B cell (primary cell): ENCODE data around the gene PLK3.

Source experiments
- EZH2 ChIP-seq: IDR thresholded peaks from 2 replicates; pipeline ENCODE4 v1.6.1; 2012; ENCODE audit warnings: borderline replicate concordance, low read depth, mild to moderate bottlenecking, moderate library complexity, low read length; ENCODE audit not compliant: insufficient read depth, poor library complexity, severe bottlenecking
- TF ChIP-seq, protein P1 (sequence below): fragments of 200-600 bp; IDR thresholded peaks from one replicate; pipeline ENCODE4 v1.8.0; 2022; ENCODE audit warnings: antibody characterized with exemption, mild to moderate bottlenecking

GRCh38 chr1:44848456-44849181 lies 48.4 kb downstream of the PLK3 start:
- TF ChIP-seq EZH2: no peak
- TF ChIP-seq, protein P1, sequence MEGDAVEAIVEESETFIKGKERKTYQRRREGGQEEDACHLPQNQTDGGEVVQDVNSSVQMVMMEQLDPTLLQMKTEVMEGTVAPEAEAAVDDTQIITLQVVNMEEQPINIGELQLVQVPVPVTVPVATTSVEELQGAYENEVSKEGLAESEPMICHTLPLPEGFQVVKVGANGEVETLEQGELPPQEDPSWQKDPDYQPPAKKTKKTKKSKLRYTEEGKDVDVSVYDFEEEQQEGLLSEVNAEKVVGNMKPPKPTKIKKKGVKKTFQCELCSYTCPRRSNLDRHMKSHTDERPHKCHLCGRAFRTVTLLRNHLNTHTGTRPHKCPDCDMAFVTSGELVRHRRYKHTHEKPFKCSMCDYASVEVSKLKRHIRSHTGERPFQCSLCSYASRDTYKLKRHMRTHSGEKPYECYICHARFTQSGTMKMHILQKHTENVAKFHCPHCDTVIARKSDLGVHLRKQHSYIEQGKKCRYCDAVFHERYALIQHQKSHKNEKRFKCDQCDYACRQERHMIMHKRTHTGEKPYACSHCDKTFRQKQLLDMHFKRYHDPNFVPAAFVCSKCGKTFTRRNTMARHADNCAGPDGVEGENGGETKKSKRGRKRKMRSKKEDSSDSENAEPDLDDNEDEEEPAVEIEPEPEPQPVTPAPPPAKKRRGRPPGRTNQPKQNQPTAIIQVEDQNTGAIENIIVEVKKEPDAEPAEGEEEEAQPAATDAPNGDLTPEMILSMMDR: no peak
